Fibroblast of pulmonary artery (primary cell): ENCODE measurements around the gene SLC6A7.

Source experiments
- DNase-seq: peaks from one replicate; pipeline ENCODE4 v3.0.0-alpha.2; 2010; ENCODE audit warnings: low read depth
- H3K4me3 ChIP-seq: replicated peaks from 2 replicates; pipeline ENCODE4 v1.5.1; 2011; ENCODE audit warnings: low read depth, mild to moderate bottlenecking, control low read depth, low read length, moderate library complexity
- CTCF ChIP-seq: IDR thresholded peaks from 2 replicates; pipeline ENCODE4 v1.5.1; 2011; ENCODE audit warnings: mild to moderate bottlenecking, control low read depth, low read length, inconsistent platforms; ENCODE audit errors: missing control alignments

The SLC6A7 gene

DNA sequence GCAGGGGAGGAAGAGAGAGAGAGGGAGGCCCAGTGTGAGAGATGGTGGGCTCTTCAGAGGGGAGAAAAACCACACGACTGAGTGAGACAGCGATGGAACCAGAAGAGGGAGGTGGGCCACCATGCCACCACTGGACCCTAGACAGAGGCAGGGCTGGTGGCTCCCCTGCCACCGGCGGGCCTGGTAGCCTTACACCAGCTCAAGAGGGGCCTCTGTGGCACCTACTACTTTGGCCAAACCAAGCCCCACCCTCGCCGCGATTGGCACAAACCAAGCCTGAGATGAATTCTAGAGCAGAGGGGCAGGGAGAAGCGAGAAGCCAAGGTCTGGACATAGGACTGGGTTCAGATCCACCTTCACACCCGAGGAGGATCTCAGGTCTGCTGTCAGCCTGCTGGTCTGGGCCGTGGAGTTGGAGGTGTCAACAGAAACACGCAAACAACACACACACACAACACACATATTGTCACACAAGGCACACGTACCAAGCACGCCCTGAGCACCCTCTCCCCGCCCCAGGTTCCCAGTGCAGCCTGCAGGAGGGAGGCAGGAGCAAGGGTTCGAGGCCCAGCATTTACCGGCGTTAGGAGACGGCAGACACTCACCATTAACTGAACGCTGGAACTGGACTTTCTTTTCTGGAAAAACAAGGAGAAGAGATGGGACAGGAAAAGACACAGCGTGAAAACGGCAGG lies 49.4 kb downstream of the SLC6A7 start:
- no peak for DNase-seq
- H3K4me3 ChIP-seq: no peak overlapping the region
- no peak for TF ChIP-seq CTCF

DNA sequence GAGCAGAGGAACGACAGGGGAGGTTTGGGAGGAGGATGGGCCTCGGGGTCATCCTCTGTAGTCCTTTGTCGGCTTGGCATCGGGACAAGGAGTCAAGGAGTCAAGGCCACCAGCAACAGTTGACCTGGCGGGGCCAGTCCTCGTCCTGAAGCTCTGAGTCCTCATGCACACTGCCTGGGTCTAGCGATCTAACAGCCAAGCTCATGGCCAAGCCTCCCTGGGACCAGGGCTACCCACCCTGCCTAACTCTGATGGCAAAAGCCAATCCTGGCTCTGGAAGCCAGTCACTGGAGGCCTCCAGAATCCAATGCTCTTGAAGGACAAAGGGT lies 49.9 kb downstream of the SLC6A7 start:
- H3K4me3 ChIP-seq: no peak overlapping the region
- TF ChIP-seq CTCF: no peak
- DNase-seq: no peak

DNA sequence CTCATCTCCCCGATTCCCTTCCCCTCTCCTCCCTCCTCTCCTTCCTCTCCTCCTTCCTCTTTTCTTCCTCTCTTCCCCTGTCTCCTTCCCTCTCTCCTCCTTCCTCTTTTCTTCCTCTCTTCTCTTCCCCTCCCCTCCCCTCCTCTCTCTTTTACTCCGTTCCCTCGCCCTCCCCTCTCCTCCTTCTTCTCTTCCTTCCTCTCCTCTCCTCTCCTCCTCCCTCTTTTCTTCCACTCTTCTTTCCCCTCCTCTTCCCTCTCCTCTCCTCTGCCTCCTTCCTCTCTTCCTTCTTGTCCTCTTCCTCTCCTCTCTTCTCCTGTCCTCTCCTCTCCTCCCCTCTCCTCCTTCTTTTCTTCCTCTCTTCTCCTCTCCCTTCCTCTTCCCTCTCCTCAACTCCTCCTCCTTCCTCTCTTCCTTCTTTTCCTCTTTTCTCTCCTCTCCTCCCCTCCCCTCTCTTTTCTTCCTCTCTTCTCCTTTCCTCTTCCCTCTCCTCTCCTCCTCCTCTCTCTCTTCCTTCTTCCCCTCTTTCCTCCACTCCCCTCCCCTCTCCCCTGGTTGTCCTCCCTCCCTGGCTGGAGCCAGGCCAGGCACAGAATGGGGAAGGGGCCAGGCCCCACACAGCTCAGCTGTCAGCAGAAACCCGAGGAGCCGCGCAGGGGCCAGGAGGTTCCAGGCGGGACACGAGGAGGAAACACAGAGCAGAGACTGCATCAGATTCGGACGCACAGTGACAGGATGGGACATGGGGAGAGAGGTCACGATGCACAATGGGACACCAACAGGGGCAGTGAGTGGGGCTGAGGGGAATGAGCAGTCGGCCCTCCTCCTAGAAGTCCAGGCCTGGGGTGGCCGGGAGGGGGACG lies 51.7 kb downstream of the SLC6A7 start:
- no peak for DNase-seq
- TF ChIP-seq CTCF: no peak
- no peak overlapping the region for H3K4me3 ChIP-seq

DNA sequence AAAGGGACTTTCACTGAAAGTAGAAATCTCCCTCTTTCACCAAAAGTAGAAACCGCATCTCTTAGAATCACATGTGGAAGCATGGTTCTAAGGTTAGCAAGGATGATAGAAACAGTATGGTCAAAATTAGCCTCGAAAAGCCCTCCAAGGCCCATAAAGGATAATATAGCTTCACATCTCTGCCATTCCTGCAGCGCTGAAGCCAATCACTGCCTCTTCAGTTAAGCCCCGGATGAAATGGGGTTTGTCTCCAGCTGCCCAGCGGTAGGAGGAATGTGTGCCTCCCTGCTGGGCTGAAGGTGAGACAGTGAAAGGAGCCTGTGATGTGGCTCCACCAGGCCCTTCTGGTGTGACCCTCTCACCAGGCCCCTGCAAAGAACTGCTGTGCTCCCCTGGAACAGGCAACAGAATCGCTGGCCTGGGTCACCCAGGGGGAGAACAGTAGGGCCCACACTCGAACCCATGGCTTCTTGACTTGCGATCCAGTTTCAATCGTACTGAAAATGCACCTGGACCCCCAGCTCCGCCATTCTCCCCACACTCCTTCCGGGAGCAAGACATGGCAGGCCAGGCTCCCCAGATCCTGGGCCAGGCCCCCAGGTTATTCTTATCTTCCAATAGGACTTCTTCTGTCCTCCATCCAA lies 52.5 kb downstream of the SLC6A7 start:
- TF ChIP-seq CTCF: no peak
- DNase-seq: no peak
- no peak overlapping the region for H3K4me3 ChIP-seq

DNA sequence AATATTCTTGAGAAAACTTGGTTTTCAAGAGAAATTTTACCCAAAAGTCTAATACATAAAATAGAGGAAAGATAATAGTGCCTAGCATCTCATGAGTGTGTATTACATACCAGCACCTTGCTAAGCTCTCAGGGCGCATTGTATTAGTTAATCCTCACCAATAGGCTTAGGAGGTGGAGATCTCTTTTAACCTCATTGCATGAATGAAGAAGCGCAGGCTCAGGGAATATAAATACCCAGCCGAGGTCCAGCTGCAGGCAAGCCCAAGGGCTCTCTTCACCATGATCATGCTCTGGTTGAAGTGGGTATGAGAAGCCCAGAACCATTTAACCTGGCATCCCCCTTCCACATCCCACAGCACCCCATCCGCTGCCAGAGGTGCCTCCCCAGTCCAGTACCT lies 53.7 kb downstream of the SLC6A7 start:
- DNase-seq: no peak
- no peak for TF ChIP-seq CTCF
- H3K4me3 ChIP-seq: no peak overlapping the region

- no peak for TF ChIP-seq CTCF
- DNase-seq: no peak
- no peak overlapping the region for H3K4me3 ChIP-seq
These were observed 54.3 kb downstream of the SLC6A7 start for GRCh38 chr5:150244209-150244608.
